Effector CD8-positive, alpha-beta T cell (primary cell): ENCODE results near the gene SERPINB10.

Source experiments
- DNase-seq: peaks from one replicate; lab custom pipeline; 2025; lab: John Stamatoyannopoulos, UW

The SERPINB10 gene

GRCh38 chr18:63980896-63981460 lies 73.2 kb downstream of the SERPINB10 start:
- DNase-seq: no peak

GRCh38 chr18:63981719-63982118 lies 74.0 kb downstream of the SERPINB10 start:
- no peak for DNase-seq

GRCh38 chr18:63982361-63982760 lies 74.6 kb downstream of the SERPINB10 start:
- no peak for DNase-seq
